GM12873 (cell line): Measurements from ENCODE around the gene PAX3.
A peak's percentile ranks its signal among the peaks of the same experiment; 100 is the strongest.

Experiments
- TF ChIP-seq, protein P1 (sequence below): IDR thresholded peaks from 2 replicates; pipeline ENCODE4 v1.5.1; 2012; ENCODE audit warnings: low read depth, mild to moderate bottlenecking, moderate library complexity, low read length, control low read depth; ENCODE audit not compliant: insufficient read depth; ENCODE audit errors: missing control alignments

Gene PAX3

DNA sequence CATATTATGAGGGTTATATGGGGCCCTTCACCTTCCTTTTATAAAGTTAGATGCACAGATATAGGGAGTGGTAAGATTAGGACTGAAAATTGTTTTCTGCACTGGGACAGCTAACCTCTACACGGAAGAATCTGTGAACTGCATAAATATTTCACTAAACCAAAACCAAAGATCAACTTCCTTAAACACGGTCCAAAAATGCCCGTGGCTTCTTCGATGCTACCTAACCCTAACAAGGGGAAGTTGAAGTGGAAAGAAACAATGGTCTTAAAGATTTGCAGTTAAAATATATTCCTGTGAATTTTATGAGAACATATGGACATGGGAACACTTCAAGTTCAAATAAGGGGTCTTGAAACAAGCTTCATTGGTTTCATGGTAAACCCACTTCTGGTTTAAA, 33.3 kb upstream of the PAX3 start:
- TF ChIP-seq, protein P1, sequence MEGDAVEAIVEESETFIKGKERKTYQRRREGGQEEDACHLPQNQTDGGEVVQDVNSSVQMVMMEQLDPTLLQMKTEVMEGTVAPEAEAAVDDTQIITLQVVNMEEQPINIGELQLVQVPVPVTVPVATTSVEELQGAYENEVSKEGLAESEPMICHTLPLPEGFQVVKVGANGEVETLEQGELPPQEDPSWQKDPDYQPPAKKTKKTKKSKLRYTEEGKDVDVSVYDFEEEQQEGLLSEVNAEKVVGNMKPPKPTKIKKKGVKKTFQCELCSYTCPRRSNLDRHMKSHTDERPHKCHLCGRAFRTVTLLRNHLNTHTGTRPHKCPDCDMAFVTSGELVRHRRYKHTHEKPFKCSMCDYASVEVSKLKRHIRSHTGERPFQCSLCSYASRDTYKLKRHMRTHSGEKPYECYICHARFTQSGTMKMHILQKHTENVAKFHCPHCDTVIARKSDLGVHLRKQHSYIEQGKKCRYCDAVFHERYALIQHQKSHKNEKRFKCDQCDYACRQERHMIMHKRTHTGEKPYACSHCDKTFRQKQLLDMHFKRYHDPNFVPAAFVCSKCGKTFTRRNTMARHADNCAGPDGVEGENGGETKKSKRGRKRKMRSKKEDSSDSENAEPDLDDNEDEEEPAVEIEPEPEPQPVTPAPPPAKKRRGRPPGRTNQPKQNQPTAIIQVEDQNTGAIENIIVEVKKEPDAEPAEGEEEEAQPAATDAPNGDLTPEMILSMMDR = no peak

DNA sequence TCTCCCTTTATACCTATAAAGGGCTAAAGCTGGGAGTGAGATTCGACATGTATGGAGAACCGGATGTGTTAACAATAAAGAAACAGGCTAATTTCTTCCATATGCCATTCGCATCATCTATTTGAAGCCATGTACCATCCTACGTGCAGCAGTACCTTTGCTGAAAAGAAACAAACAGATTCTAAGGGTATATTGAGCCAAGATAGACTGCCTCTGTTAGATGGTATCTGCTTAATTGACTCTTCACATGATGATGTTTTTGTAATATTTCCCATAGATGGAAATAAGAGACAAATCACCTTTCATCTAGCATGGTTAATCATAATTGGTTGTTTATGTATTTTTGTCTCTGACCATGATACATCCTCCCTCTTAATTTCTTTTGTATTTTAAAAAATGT, 32.1 kb upstream of the PAX3 start:
- TF ChIP-seq, protein P1 = no peak

DNA sequence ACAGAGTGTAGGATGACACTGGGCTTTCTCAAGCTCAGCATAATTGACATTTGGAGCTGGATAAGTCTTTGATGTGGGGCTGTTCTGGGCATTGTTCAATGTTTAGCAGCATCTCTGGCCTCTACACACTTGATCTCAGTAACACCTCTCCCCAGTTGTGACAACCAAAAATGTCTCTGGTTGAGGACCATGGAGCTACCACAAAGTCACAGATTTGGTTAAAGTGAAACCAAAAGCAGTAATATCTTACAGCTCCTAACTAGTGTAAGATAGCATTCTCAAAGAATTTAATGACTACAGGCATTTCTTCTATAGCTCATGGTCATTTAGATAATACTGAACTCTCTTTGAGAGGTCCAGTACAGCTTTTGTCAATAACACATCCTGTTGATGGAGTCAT, 23.4 kb upstream of the PAX3 start:
- TF ChIP-seq, protein P1 = no peak

DNA sequence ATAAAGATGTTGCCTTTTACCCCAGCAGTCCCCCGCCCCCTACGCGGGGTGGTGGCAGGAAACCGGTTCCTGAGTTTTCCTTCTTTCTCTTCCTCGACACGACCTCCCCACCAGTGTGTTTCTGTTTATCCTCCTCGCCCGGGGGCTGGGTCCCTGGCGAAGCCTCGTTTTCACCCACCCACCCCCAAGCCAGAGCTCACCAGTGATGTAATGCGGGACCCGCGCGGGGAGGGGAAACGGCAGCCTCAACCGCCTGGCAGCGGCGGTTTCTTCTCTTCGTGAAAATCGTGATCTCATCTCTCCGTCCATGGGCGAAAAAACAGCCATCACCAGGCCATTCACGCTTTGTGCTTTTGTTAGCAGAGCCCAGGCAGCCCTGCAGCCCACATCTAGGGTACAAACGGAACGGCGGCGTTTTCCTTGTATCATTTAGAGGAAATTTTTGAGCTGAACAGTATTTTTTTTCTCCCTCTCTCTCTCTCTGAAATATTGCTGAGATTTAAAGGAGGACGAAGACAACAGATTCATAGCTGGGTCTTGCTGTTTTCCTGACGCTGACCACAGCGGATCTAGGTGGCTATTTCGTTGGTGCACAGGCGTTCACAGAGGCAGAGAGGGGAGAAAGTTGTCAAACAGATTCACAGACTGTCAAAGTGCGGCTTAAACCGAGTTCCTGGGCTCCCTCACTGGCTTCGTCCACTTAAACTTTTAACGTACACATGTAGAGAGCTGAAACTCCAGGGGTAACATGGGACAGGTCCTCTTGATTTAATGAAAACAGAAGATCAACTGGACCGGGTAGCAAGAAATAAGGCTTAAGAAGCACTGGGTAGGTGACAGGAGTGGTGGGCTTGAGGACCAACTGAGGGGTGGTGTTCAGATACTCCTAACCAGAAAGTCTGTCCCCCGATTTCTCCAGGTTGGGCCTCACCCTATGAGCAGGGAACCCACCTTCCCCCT, 21.9 kb upstream of the PAX3 start:
- TF ChIP-seq, protein P1 = no peak

DNA sequence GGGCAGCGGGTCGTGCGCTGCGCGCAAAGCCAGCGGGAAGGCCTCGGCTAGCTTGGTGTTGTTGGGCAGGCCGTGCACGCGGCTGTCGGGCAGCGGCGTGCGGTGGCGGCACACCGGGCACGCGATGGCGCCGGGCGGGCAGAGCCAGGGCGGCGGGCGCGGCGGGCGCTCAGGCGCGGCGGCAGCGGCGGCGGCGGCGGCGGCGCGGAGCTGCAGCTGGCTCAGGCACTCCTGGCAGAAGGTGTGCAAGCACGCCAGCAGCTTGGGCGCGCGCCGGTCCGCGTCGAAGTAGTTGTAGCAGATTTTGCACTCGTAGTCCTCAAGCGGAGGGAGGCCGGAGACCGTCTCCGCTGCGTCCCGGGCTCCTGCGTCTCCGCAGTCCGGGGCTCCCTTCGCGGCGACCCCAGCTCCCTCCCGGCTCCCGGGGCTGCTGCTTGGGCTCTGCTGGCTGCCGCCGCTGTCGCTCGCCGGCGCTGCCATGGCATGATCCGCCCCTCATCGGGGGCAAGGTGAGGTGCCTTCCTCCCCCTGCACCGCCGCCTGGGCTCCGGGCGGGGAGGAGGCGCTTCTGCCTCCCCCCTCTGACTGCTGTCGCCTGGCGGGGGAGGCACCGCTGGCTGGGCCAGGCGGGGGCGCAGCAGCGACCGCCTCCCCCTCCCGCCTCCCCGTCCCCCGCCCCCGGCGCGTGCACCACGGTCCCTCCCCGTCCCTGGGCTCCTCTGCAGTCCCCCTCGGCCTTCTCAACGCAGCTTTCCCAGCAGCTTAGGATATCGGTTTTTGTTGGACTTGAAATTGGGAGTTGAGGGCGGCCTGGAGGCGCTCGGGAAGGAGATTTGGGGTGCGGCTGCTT, 21.0 kb upstream of the PAX3 start:
- TF ChIP-seq, protein P1 = peak; percentile 16

DNA sequence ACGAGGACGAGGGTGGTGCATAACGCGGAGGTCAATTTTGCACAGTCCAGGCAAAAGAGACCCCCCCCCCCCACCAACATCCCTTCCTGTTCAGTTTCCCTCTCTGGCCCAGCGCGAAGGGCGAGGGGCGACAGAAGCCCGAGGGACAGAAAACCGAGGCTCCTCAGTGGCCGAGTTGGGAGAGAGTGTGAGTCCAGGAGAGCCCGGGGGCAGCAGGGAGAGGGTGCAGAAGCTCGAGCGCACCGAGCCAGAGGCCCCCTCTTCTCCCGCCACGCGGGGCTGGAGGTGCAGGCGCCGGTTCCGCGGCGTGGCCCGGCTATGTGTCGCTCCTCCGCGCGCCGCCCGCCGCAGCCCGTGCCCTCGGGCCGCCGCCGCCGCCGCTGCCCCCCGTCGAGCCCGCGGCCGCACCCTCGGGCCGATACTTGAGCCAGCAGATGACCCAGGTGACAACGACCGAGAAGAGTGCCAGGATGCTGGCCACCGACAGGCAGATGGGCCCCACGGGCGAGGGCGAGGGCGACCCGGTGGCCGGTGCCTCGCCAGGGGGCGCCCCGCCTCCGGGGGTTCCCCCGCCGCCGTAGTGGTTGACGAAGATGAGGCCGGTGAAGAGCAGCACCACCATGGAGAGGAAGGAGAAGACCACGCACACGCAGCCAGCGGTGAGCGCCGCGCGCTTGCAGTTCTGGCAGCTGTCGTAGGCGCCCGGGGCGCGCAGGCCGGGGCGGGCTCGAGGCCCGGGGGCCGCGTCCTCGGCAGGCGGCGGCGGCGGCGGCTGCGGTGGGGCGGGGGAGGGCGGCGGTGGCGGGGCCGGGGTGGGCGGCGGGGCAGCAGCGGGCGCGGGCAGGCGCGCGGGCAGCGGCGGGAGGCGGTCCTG, 20.2 kb upstream of the PAX3 start:
- TF ChIP-seq, protein P1 = peak; percentile 54
